ENCODE measurements around the gene XKR7. TPM values are rescaled to one million over a fixed set of nuclear protein-coding genes. Genes with fewer than 3 reads are reported as not detected.

XKR7 gene
- total RNA-seq, 6 experiments from 2014 or later, result not detected

- Histone ChIP-seq H3K27ac (peak overlapping the region in 2 of 3 donors; percentile 41 to 51), H3K9me3 (no peaks in the 10 kb centered on the region), H3K27me3 (peaks cover 0 to 12% of the 10 kb centered on the region in 2 donors), H3K36me3 (no peaks in the 10 kb centered on the region), H3K4me1 (no peaks in the 10 kb centered on the region), H3K4me3 (peak overlapping the region in 1 of 3 donors; percentile 42)
- intact Hi-C loops (cut with DNase I), result no loop called here
- WGBS (ENCODE audit: insufficient coverage, low coverage, low lambda C conversion rate, missing lambda C conversion rate), result 27% methylated on average over 9 of the region's 22 CpGs
- TF ChIP-seq CTCF (IDR thresholded peaks at IDR 0.05) (no peak), POLR2A (IDR thresholded peaks at IDR 0.05) (no peak)
- ATAC-seq, result peak; percentile 64 to 70 (median 68)
- peak; percentile 71 to 84 (median 80) for DNase-seq
These were observed 84.9 kb downstream of the XKR7 start for GRCh38 chr20:32052778-32053362.

Small RNAs within 50 kb of the gene (small RNA-seq; reads per million reads assigned to genes)
- gene RNA5SP481, result 2.1 to 3.4 reads per million in 2 experiments
- gene RNA5SP482, result 0.48 to 1.4 reads per million in 2 experiments

Other genes starting within 250 kb of the XKR7 start
- 10 to 100 TPM; 30.5 to 96.1 (median 63.4) TPM for gene BCL2L1, start 245.3 kb upstream of the XKR7 start, total RNA-seq
- 1 to 10 TPM in 5 of 6 experiments, under 1 TPM in 1; 0.56 to 8.3 (median 2.8) TPM for gene TPX2, start 228.9 kb upstream of the XKR7 start, total RNA-seq
- gene MYLK2, start 148.8 kb upstream of the XKR7 start, total RNA-seq, result not detected
- gene FOXS1, start 122.5 kb upstream of the XKR7 start, total RNA-seq, result under 1 TPM in 2 of 6 experiments, not detected in 4; 0.15 to 0.31 TPM
- 1 to 10 TPM in 1 of 6 experiments, under 1 TPM in 2, not detected in 3; 0.22 to 1.1 (median 0.42) TPM for gene DUSP15, start 97.6 kb upstream of the XKR7 start, total RNA-seq
- gene TTLL9, start 97.5 kb upstream of the XKR7 start, total RNA-seq, result not detected
- gene PDRG1, start 16.1 kb upstream of the XKR7 start, total RNA-seq, result 1 to 10 TPM; 4.5 to 6.6 (median 4.9) TPM
- gene CCM2L, start 42.3 kb downstream of the XKR7 start, total RNA-seq, result 1 to 10 TPM in 2 of 6 experiments, under 1 TPM in 4; 0.61 to 1.7 (median 0.89) TPM
- gene HCK, start 84.1 kb downstream of the XKR7 start, total RNA-seq, result 10 to 100 TPM in 1 of 6 experiments, 1 to 10 TPM in 5; 2.9 to 17.1 (median 5.6) TPM
- gene TM9SF4, start 141.6 kb downstream of the XKR7 start, total RNA-seq, result 10 to 100 TPM; 26.9 to 33.9 (median 30.5) TPM
- gene PLAGL2, start 239.6 kb downstream of the XKR7 start, total RNA-seq, result 1 to 10 TPM; 1.5 to 3.1 (median 2.4) TPM
- gene POFUT1, start 239.7 kb downstream of the XKR7 start, total RNA-seq, result 10 to 100 TPM; 24.2 to 40.2 (median 28.7) TPM

Measured in right lobe of liver (tissue), 6 donors.